ENCODE data around the gene LRRC37A2. TPM values are rescaled to one million over a fixed set of nuclear protein-coding genes. Genes with fewer than 3 reads are reported as not detected.
A peak's percentile ranks its signal among the peaks of the same experiment; 100 is the strongest.
"Not testable (repeated sequence)": the region's sequence is repeated elsewhere in the genome, so short reads cannot be mapped to it uniquely, and the experiment has no call there.

LRRC37A2 gene
- total RNA-seq, 2 experiments from 2014 or later = 23.6 TPM

- H3K36me3 Mint-ChIP-seq, POLR2A ChIA-PET: not testable (repeated sequence)
These were observed 59.5 kb downstream of the LRRC37A2 start for GRCh38 chr17:46571796-46572195.

DNA sequence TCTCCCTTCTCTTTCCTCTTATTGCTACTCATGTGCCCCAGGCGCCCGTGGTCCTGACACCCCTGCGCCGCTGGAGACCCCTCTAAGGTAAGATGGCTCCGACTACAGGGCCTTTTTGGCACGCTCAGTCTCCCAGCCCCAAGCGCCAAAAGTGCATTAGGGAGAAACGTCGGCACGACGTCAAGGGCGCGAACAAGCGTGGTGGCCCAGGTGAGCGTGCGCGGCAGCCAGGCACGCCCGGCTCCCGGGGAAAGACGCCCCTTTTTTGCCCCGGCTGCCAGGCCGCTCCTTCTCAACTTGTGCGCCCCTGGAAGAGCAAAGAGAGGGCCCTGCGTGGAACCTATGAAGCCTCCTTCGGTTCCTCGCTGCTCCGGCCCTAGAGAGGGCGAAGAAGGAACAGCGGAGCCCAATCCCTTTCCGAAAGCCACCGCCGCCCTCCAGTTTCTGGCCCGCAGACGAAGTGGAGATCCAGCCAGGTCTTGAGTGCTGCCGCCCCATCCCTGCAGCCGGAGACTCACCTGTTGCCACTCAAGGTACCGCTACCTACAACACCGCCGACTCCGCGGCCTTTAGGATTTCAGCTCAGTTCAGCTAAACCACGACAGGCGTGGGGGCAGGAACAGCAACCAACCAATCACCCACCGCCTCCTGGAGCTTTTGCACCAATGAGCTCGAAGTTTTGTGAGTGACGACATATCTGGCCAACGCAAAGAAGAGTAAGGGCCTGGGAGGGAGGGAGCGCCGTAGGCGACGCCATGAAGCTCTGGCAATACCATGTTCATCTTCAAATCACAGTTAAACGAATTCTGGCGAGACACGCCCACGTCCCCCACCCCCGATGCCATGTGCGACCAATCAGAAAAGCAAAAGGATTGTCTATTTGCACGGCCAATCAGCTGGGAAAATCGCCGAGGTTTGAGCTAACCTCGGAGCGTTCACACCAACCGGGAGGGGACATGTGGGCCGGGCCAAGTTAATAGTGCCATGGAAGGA, 67.1 kb downstream of the LRRC37A2 start, which contains the start of gene ARL17A:
TSS of gene ARL17A (minus strand) at position 609 of the 993 bp plus-strand sequence. CDS start 3,369 bp downstream, outside the sequence.
- Mint-ChIP-seq H3K4me3 (peak within 1 kb of the TSS; percentile 66), H3K27ac (peak within 1 kb of the TSS; percentile 75)
- H3K36me3 Mint-ChIP-seq, H3K27me3 Mint-ChIP-seq, H3K9me3 Mint-ChIP-seq, H3K4me1 Mint-ChIP-seq, POLR2A ChIA-PET: not testable (repeated sequence)
- peak; percentile 93 for ATAC-seq (ENCODE audit: low read depth)
- DNase-seq = peak; percentile 80

More at GRCh38 chr17:46571796-46572195, 59.5 kb downstream of the LRRC37A2 start:
- H3K27me3 Mint-ChIP-seq; H3K4me1 Mint-ChIP-seq; DNase-seq; H3K27ac Mint-ChIP-seq; H3K4me3 Mint-ChIP-seq; H3K9me3 Mint-ChIP-seq; ATAC-seq (ENCODE audit: low read depth): not testable (repeated sequence)

GRCh38 chr17:46580082-46580481, 67.8 kb downstream of the LRRC37A2 start:
- not testable (repeated sequence) for DNase-seq

DNA sequence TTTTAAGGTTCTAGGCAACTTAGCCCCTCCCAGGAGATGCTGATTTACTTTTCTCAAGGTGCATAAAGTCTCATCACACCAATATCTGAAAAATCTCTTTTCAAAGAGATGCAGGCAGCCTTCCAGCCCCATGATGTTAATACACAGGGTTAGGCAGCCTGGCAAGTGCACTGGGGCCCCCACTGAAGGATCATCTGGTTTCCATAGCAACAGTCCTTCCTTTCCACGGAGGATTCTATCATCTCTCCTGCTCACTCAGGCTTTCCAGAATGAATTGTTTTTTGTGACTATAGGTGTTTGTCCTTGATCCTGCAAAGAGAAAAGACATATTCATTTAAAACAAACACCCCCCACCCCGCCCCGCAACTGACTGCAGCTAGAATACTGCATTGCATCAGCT, 73.2 kb downstream of the LRRC37A2 start:
- ATAC-seq (ENCODE audit: low read depth); H3K27me3 Mint-ChIP-seq; H3K4me3 Mint-ChIP-seq; POLR2A ChIA-PET; H3K4me1 Mint-ChIP-seq; H3K9me3 Mint-ChIP-seq; DNase-seq; H3K36me3 Mint-ChIP-seq; H3K27ac Mint-ChIP-seq: not testable (repeated sequence)

More at GRCh38 chr17:46580082-46580481, 67.8 kb downstream of the LRRC37A2 start:
- H3K4me1 Mint-ChIP-seq; ATAC-seq (ENCODE audit: low read depth); H3K36me3 Mint-ChIP-seq; POLR2A ChIA-PET; H3K9me3 Mint-ChIP-seq; H3K27me3 Mint-ChIP-seq: not testable (repeated sequence)
- Mint-ChIP-seq H3K4me3 (peak overlapping the region; percentile 66), H3K27ac (peak overlapping the region; percentile 75)

- H3K4me3 Mint-ChIP-seq, H3K4me1 Mint-ChIP-seq, H3K27me3 Mint-ChIP-seq, H3K27ac Mint-ChIP-seq, H3K36me3 Mint-ChIP-seq, H3K9me3 Mint-ChIP-seq, DNase-seq, POLR2A ChIA-PET: not testable (repeated sequence)
- ATAC-seq (ENCODE audit: low read depth) = peak; percentile 89
These were observed 78.2 kb downstream of the LRRC37A2 start, which contains the start of gene NSF for GRCh38 chr17:46590157-46591146. TSS of gene NSF (plus strand) at chr17:46590669. CDS start at chr17:46590776, 107 bp downstream.

GRCh38 chr17:46591332-46591731, 79.1 kb downstream of the LRRC37A2 start:
- H3K9me3 Mint-ChIP-seq, H3K4me1 Mint-ChIP-seq, DNase-seq, POLR2A ChIA-PET, H3K4me3 Mint-ChIP-seq, H3K36me3 Mint-ChIP-seq, H3K27me3 Mint-ChIP-seq, H3K27ac Mint-ChIP-seq: not testable (repeated sequence)
- peak; percentile 44 for ATAC-seq (ENCODE audit: low read depth)

DNA sequence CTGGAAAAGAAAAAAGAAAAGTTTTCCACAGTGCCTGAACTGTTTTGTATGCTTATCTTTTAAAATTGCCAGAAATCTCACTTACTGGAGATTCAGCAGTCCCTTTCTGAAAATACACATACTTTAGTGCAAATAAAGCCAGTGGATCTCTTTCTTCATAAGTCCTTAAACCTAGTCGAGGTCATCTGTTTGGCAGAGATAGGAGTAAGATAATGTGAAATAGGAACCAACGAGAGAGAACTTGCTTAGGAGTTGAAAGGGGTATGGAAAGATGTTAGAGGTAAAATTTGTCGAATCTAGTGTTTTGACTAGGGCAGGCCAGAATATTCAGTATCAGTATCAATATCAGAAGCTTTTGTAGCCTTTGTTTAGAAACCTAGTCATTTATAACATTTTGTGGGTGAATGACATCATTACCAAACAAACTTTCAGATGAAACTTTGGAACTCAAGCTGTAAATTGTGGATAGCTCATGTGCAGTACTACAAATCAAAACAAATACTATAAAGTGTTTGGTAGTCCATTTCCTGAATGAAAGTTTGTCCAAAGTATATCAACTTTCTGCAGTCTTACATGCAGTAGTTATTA, 86.2 kb downstream of the LRRC37A2 start:
- peak; percentile 36 for ATAC-seq (ENCODE audit: low read depth)

GRCh38 chr17:46600767-46601166, 88.5 kb downstream of the LRRC37A2 start:
- DNase-seq; H3K27me3 Mint-ChIP-seq; ATAC-seq (ENCODE audit: low read depth); H3K27ac Mint-ChIP-seq; H3K36me3 Mint-ChIP-seq; H3K4me1 Mint-ChIP-seq; H3K9me3 Mint-ChIP-seq; POLR2A ChIA-PET; H3K4me3 Mint-ChIP-seq: not testable (repeated sequence)

More for the DNA sequence above, 86.2 kb downstream of the LRRC37A2 start:
- POLR2A ChIA-PET, H3K4me3 Mint-ChIP-seq, DNase-seq, H3K27me3 Mint-ChIP-seq, H3K4me1 Mint-ChIP-seq, H3K27ac Mint-ChIP-seq, H3K9me3 Mint-ChIP-seq, H3K36me3 Mint-ChIP-seq: not testable (repeated sequence)

- H3K4me1 Mint-ChIP-seq; H3K9me3 Mint-ChIP-seq; DNase-seq; H3K36me3 Mint-ChIP-seq; POLR2A ChIA-PET; H3K4me3 Mint-ChIP-seq; ATAC-seq (ENCODE audit: low read depth); H3K27me3 Mint-ChIP-seq; H3K27ac Mint-ChIP-seq: not testable (repeated sequence)
These were observed 90.9 kb downstream of the LRRC37A2 start for GRCh38 chr17:46603125-46603524.

Other genes with a start within 250 kb of the LRRC37A2 start
- 1 to 10 TPM; 7.6 to 7.7 TPM for gene LRRC37A, start 217.3 kb upstream of the LRRC37A2 start, total RNA-seq
- 10 to 100 TPM; 23.2 to 23.8 TPM for gene ARL17B, start 150.7 kb upstream of the LRRC37A2 start, total RNA-seq
- gene ARL17A, start 67.2 kb downstream of the LRRC37A2 start, total RNA-seq = 10 to 100 TPM; 24.0 to 25.6 TPM
- gene NSF, start 78.2 kb downstream of the LRRC37A2 start, total RNA-seq = 10 to 100 TPM; 49.8 to 52.8 TPM